OCI-LY1 (cell line): ENCODE results near the gene NOS3.

Experiments
- H2AFZ ChIP-seq: fragments of 200-600 bp; sonication (generic), shearing (Covaris generic); 2 replicates; pipeline ENCODE4 v1.6.0; 2014; ENCODE audit warnings: antibody characterized with exemption, mild to moderate bottlenecking, low read length
- H3F3A ChIP-seq: fragments of 200-600 bp; sonication (generic), shearing (Covaris generic); 2 replicates; pipeline ENCODE4 v1.6.0; 2014; ENCODE audit warnings: mild to moderate bottlenecking, antibody characterized with exemption, low read length, moderate library complexity; ENCODE audit not compliant: insufficient read depth
- H3K27ac ChIP-seq: fragments of 200-600 bp; sonication (generic); 2 replicates; pipeline ENCODE4 v1.5.1; 2014; ENCODE audit warnings: low read length, mixed run types, mild to moderate bottlenecking, low read depth; ENCODE audit not compliant: poor library complexity, severe bottlenecking
- H3K27me3 ChIP-seq: fragments of 200-600 bp; sonication (generic); 2 replicates; pipeline ENCODE4 v1.6.0; 2014; ENCODE audit warnings: antibody characterized with exemption, mild to moderate bottlenecking, low read length, moderate library complexity; ENCODE audit not compliant: insufficient read depth
- H3K36me3 ChIP-seq: fragments of 200-600 bp; sonication (generic); 2 replicates; pipeline ENCODE4 v1.6.1; 2014; ENCODE audit warnings: mild to moderate bottlenecking, antibody characterized with exemption, low read length, moderate library complexity, mixed read lengths; ENCODE audit not compliant: insufficient read depth
- H3K4me1 ChIP-seq: fragments of 200-600 bp; sonication (generic); 2 replicates; pipeline ENCODE4 v1.5.1; 2014; ENCODE audit warnings: mild to moderate bottlenecking, low read length, moderate library complexity; ENCODE audit not compliant: insufficient read depth, severe bottlenecking
- H3K4me2 ChIP-seq: fragments of 200-600 bp; sonication (generic), shearing (Covaris generic); 2 replicates; pipeline ENCODE4 v1.6.1; 2014; ENCODE audit warnings: low read length
- H3K4me3 ChIP-seq: fragments of 200-600 bp; sonication (generic); 2 replicates; pipeline ENCODE4 v1.5.1; 2014; ENCODE audit warnings: low read length, low read depth, mild to moderate bottlenecking, mixed read lengths; ENCODE audit not compliant: poor library complexity, severe bottlenecking
- H3K79me2 ChIP-seq: fragments of 200-600 bp; shearing (Covaris generic); 2 replicates; pipeline ENCODE4 v1.6.1; 2016; ENCODE audit warnings: mixed run types, low read length, mixed read lengths; ENCODE audit not compliant: insufficient read depth
- H3K9ac ChIP-seq: fragments of 200-600 bp; sonication (generic), shearing (Covaris generic); 2 replicates; pipeline ENCODE4 v1.6.1; 2014; ENCODE audit warnings: mild to moderate bottlenecking, low read length, mixed read lengths
- H3K9me2 ChIP-seq: fragments of 200-600 bp; sonication (generic), shearing (Covaris generic); 2 replicates; pipeline ENCODE4 v1.6.1; 2014; ENCODE audit warnings: low read depth, mild to moderate bottlenecking, low read length, mixed read lengths
- H3K9me3 ChIP-seq: fragments of 200-600 bp; shearing (Covaris generic); 2 replicates; pipeline ENCODE4 v1.6.1; 2014; ENCODE audit warnings: low read length, mixed read lengths
- H4K20me1 ChIP-seq: fragments of 200-600 bp; sonication (generic), shearing (Covaris generic); 2 replicates; pipeline ENCODE4 v1.6.0; 2016; ENCODE audit warnings: mild to moderate bottlenecking, low read length; ENCODE audit not compliant: insufficient read depth
- CTCF ChIP-seq: fragments of 200-600 bp; sonication (generic), shearing (Covaris generic); IDR thresholded peaks from 2 replicates; pipeline ENCODE4 v1.5.1; 2017; ENCODE audit warnings: mild to moderate bottlenecking, antibody characterized with exemption, low read length, moderate library complexity, mixed read lengths
- EZH2 ChIP-seq: fragments of 200-600 bp; sonication (generic), shearing (Covaris generic); IDR thresholded peaks from 2 replicates; pipeline ENCODE4 v1.8.0; 2017; ENCODE audit warnings: borderline replicate concordance, mixed run types, mild to moderate bottlenecking, antibody characterized with exemption, low read length, moderate library complexity, mixed read lengths

Gene NOS3

GRCh38 chr7:151045262-151045661 lies 54.4 kb downstream of the NOS3 start:
- no peak for TF ChIP-seq CTCF
- no peak for TF ChIP-seq EZH2
- no peaks in the 10 kb centered on the region for H3K79me2 ChIP-seq

GRCh38 chr7:151045967-151046366 lies 55.1 kb downstream of the NOS3 start:
- no peaks in the 10 kb centered on the region for H4K20me1 ChIP-seq

More at GRCh38 chr7:151045262-151045661, 54.4 kb downstream of the NOS3 start:
- Histone ChIP-seq H4K20me1 (no peaks in the 10 kb centered on the region), H3K9ac (no peak overlapping the region), H3K4me3 (no peak overlapping the region), H3K4me2 (no peak overlapping the region), H3K9me2 (no peaks in the 10 kb centered on the region), H3K9me3 (no peaks in the 10 kb centered on the region), H2AFZ (no peak overlapping the region), H3F3A (no peaks in the 10 kb centered on the region), H3K27me3 (peaks cover 9% of the 10 kb centered on the region; the same call in 1 of the 2 replicates), H3K27ac (no peak overlapping the region), H3K4me1 (no peaks in the 10 kb centered on the region), H3K36me3 (peaks cover 15% of the 10 kb centered on the region)

GRCh38 chr7:151046603-151047573 lies 56.1 kb downstream of the NOS3 start:
- Histone ChIP-seq H3K4me3 (no peak overlapping the region), H3K36me3 (peaks cover 15% of the 10 kb centered on the region), H3K27ac (no peak overlapping the region), H3K9me3 (no peaks in the 10 kb centered on the region), H4K20me1 (no peaks in the 10 kb centered on the region), H2AFZ (no peak overlapping the region), H3K79me2 (no peaks in the 10 kb centered on the region), H3K9me2 (no peaks in the 10 kb centered on the region), H3K4me1 (no peaks in the 10 kb centered on the region), H3K4me2 (no peak overlapping the region), H3K27me3 (peaks cover 9% of the 10 kb centered on the region; the same call in 1 of the 2 replicates), H3K9ac (no peak overlapping the region), H3F3A (no peaks in the 10 kb centered on the region)
- TF ChIP-seq EZH2 (no peak), CTCF (no peak)

More at GRCh38 chr7:151045967-151046366, 55.1 kb downstream of the NOS3 start:
- TF ChIP-seq CTCF, result no peak
- TF ChIP-seq EZH2, result no peak
- Histone ChIP-seq H3K4me3 (no peak overlapping the region), H2AFZ (no peak overlapping the region), H3K36me3 (peaks cover 15% of the 10 kb centered on the region), H3K27me3 (peaks cover 9% of the 10 kb centered on the region; the same call in 1 of the 2 replicates), H3K9me3 (no peaks in the 10 kb centered on the region), H3K9me2 (no peaks in the 10 kb centered on the region), H3K4me2 (no peak overlapping the region), H3K27ac (no peak overlapping the region), H3K4me1 (no peaks in the 10 kb centered on the region), H3K79me2 (no peaks in the 10 kb centered on the region), H3K9ac (no peak overlapping the region), H3F3A (no peaks in the 10 kb centered on the region)
